H9 (cell line): Measurements from ENCODE around the gene CNTFR. TPM values are rescaled to one million over a fixed set of nuclear protein-coding genes. Genes with fewer than 3 reads are reported as not detected.

Experiments used
- DNase-seq: peaks from one replicate; pipeline ENCODE4 v3.0.0-alpha.2; 2017
- H2AFZ ChIP-seq: one replicate; pipeline ENCODE4 v1.6.1; 2013; ENCODE audit warnings: mild to moderate bottlenecking, low read length, control low read depth, moderate library complexity
- H2AK5ac ChIP-seq: 2 replicates; pipeline ENCODE4 v1.6.1; 2013; ENCODE audit warnings: low read length, control low read depth, mixed read lengths; ENCODE audit not compliant: insufficient read length
- H2BK120ac ChIP-seq: one replicate; pipeline ENCODE4 v1.6.1; 2013; ENCODE audit warnings: low read depth, mild to moderate bottlenecking, low read length, control low read depth, inconsistent platforms; ENCODE audit not compliant: poor library complexity, severe bottlenecking
- H2BK12ac ChIP-seq: 2 replicates; pipeline ENCODE4 v1.6.1; 2013; ENCODE audit warnings: low read length, control low read depth, mixed read lengths, low read depth; ENCODE audit not compliant: insufficient read length
- H2BK15ac ChIP-seq: 2 replicates; pipeline ENCODE4 v1.6.1; 2013; ENCODE audit warnings: low read depth, low read length, control low read depth
- H2BK20ac ChIP-seq: one replicate; pipeline ENCODE4 v1.6.1; 2013; ENCODE audit warnings: low read depth, mild to moderate bottlenecking, low read length, control low read depth, inconsistent platforms; ENCODE audit not compliant: poor library complexity, severe bottlenecking
- H2BK5ac ChIP-seq: 2 replicates; pipeline ENCODE4 v1.6.1; 2013; ENCODE audit warnings: low read length, control low read depth, mixed read lengths; ENCODE audit not compliant: insufficient read length
- H3K14ac ChIP-seq: 2 replicates; pipeline ENCODE4 v1.6.1; 2013; ENCODE audit warnings: low read length, control low read depth; ENCODE audit not compliant: insufficient read depth
- H3K18ac ChIP-seq: 2 replicates; pipeline ENCODE4 v1.6.1; 2013; ENCODE audit warnings: low read depth, mild to moderate bottlenecking, mixed read lengths, low read length, control low read depth; ENCODE audit not compliant: insufficient read length
- H3K23ac ChIP-seq: 2 replicates; pipeline ENCODE4 v1.6.1; 2013; ENCODE audit warnings: low read length, control low read depth, mixed read lengths, low read depth; ENCODE audit not compliant: insufficient read length
- H3K23me2 ChIP-seq: 2 replicates; pipeline ENCODE4 v1.6.1; 2013; ENCODE audit warnings: low read depth, mild to moderate bottlenecking, mixed read lengths, low read length, control low read depth; ENCODE audit not compliant: insufficient read length, poor library complexity, severe bottlenecking
- H3K27ac ChIP-seq: 2 replicates; pipeline ENCODE4 v1.5.1; 2013; ENCODE audit warnings: low read length, control low read depth, mixed read lengths, low read depth; ENCODE audit not compliant: insufficient read length
- H3K27me3 ChIP-seq: 2 replicates; pipeline ENCODE4 v1.6.1; 2013; ENCODE audit warnings: low read length, control low read depth, inconsistent platforms; ENCODE audit not compliant: insufficient read depth
- H3K4ac ChIP-seq: 2 replicates; pipeline ENCODE4 v1.6.1; 2013; ENCODE audit warnings: low read depth, mild to moderate bottlenecking, control low read depth, inconsistent platforms, low read length, moderate library complexity
- H3K4me1 ChIP-seq: 2 replicates; pipeline ENCODE4 v1.6.1; 2013; ENCODE audit warnings: low read length, control low read depth, inconsistent platforms; ENCODE audit not compliant: insufficient read depth
- H3K4me2 ChIP-seq: 2 replicates; pipeline ENCODE4 v1.6.1; 2013; ENCODE audit warnings: low read length, control low read depth, mixed read lengths; ENCODE audit not compliant: insufficient read length, insufficient read depth
- H3K56ac ChIP-seq: 2 replicates; pipeline ENCODE4 v1.6.1; 2013; ENCODE audit warnings: low read depth, mild to moderate bottlenecking, mixed read lengths, low read length, control low read depth; ENCODE audit not compliant: insufficient read length
- H3K79me1 ChIP-seq: 2 replicates; pipeline ENCODE4 v1.6.1; 2013; ENCODE audit warnings: low read depth, mild to moderate bottlenecking, moderate library complexity, low read length, control low read depth, inconsistent platforms; ENCODE audit not compliant: insufficient read depth, poor library complexity, severe bottlenecking
- H3K79me2 ChIP-seq: 2 replicates; pipeline ENCODE4 v1.6.1; 2013; ENCODE audit warnings: low read length, control low read depth, inconsistent platforms; ENCODE audit not compliant: insufficient read depth
- H3K9ac ChIP-seq: 2 replicates; pipeline ENCODE4 v1.6.1; 2013; ENCODE audit warnings: low read length, control low read depth, mixed read lengths; ENCODE audit not compliant: insufficient read length; ENCODE audit errors: extremely low read depth
- H3K9me3 ChIP-seq: one replicate; pipeline ENCODE4 v1.6.1; 2013; ENCODE audit warnings: low read depth, low read length, inconsistent platforms; ENCODE audit not compliant: control insufficient read depth
- H3T11ph ChIP-seq: one replicate; pipeline ENCODE4 v1.6.1; 2013; ENCODE audit warnings: mild to moderate bottlenecking, low read length, control low read depth, inconsistent platforms
- H4K20me1 ChIP-seq: one replicate; pipeline ENCODE4 v1.6.1; 2013; ENCODE audit not compliant: control insufficient read depth, insufficient read length, insufficient read depth
- H4K5ac ChIP-seq: 2 replicates; pipeline ENCODE4 v1.6.1; 2013; ENCODE audit warnings: low read depth, mild to moderate bottlenecking, mixed read lengths, low read length, control low read depth; ENCODE audit not compliant: insufficient read length
- H4K8ac ChIP-seq: replicated peaks from 2 replicates; pipeline ENCODE4 v1.6.1; 2013; ENCODE audit warnings: low read length, control low read depth, mixed read lengths, low read depth; ENCODE audit not compliant: insufficient read length
- H4K91ac ChIP-seq: 2 replicates; pipeline ENCODE4 v1.6.1; 2013; ENCODE audit warnings: low read depth, mild to moderate bottlenecking, moderate library complexity, mixed read lengths, low read length, control low read depth; ENCODE audit not compliant: insufficient read length
- H3K27ac Mint-ChIP-seq, 3 experiments: 2 replicates in 2 of 3; 3 replicates in 1 of 3; pipeline ENCODE4 v1.8.0; 2020 to 2021; ENCODE audit warnings: mixed read lengths in 3 of 3, mild to moderate bottlenecking in 1 of 3, moderate library complexity in 1 of 3
- H3K27me3 Mint-ChIP-seq: 2 replicates; pipeline ENCODE4 v1.8.0; 2021; ENCODE audit warnings: low read depth, mild to moderate bottlenecking, moderate library complexity, mixed read lengths
- H3K36me3 Mint-ChIP-seq, 3 experiments: 2 replicates in 2 of 3; 3 replicates in 1 of 3; pipeline ENCODE4 v1.8.0; 2020 to 2021; ENCODE audit warnings: low read depth in 3 of 3, mixed read lengths in 3 of 3; ENCODE audit not compliant: insufficient read depth in 1 of 3
- H3K4me1 Mint-ChIP-seq, 2 experiments: 2 replicates each; pipeline ENCODE4 v1.8.0; 2020; ENCODE audit warnings: mixed read lengths in 2 of 2
- H3K4me3 Mint-ChIP-seq, 2 experiments: 2 replicates in 1 of 2; 3 replicates in 1 of 2; pipeline ENCODE4 v1.8.0; 2020 to 2021; ENCODE audit warnings: mild to moderate bottlenecking in 2 of 2, mixed read lengths in 2 of 2, moderate library complexity in 1 of 2
- H3K9me3 Mint-ChIP-seq, 2 experiments: 2 replicates in 1 of 2; 3 replicates in 1 of 2; pipeline ENCODE4 v1.8.0; 2020; ENCODE audit warnings: mild to moderate bottlenecking in 2 of 2, mixed read lengths in 2 of 2, moderate library complexity in 1 of 2
- CTCF ChIP-seq: fragments of 200-600 bp; sonication (generic); conservative IDR thresholded peaks from 3 replicates; pipeline ENCODE4 v1.8.0; 2021; ENCODE audit warnings: antibody characterized with exemption, mild to moderate bottlenecking
- WGBS: extraction: QIAGEN DNeasy Blood & Tissue Kit; methylation state at CpG from one replicate; pipeline ENCODE4 v1.1.7; 2013; ENCODE audit warnings: missing lambda C conversion rate, low lambda C conversion rate, mixed read lengths; ENCODE audit not compliant: insufficient read length; ENCODE audit errors: extremely low coverage; 5-methylcytosine and 5-hydroxymethylcytosine counted together
- total RNA-seq: library from RNA; stranded (reverse); gene quantifications from 2 replicates; pipeline ENCODE4 v1.2.1, GENCODE V29; 2021

CNTFR gene
- total RNA-seq, 1 experiment from 2014 or later, result 0.55 TPM

GRCh38 chr9:34559624-34560455 is 29.7 kb downstream of the CNTFR start:
- TF ChIP-seq CTCF, result no peak
- H2BK15ac ChIP-seq, result no peak overlapping the region
- no peak overlapping the region for H2AK5ac ChIP-seq
- no peak overlapping the region for H3K56ac ChIP-seq
- no peaks in the 10 kb centered on the region for H3K9me3 ChIP-seq
- Mint-ChIP-seq H3K9me3 (peaks cover 0 to 2% of the 10 kb centered on the region in 2 experiments; a peak in 1 of 5 replicates), H3K4me1 (peaks cover 33 to 35% of the 10 kb centered on the region in 2 experiments), H3K27me3 (peaks cover 25% of the 10 kb centered on the region), H3K36me3 (no peaks in the 10 kb centered on the region), H3K27ac (peak overlapping the region in 1 of 3 experiments; percentile 17; a peak in 2 of 7 replicates), H3K4me3 (peak overlapping the region in 1 of 2 experiments; percentile 30; a peak in 2 of 5 replicates)
- no peak overlapping the region for H3K4ac ChIP-seq
- H4K5ac ChIP-seq, result no peak overlapping the region
- no peak overlapping the region for H2BK12ac ChIP-seq
- H3K18ac ChIP-seq, result no peak overlapping the region
- no peak overlapping the region for H2AFZ ChIP-seq
- no peak overlapping the region for H2BK20ac ChIP-seq
- no peaks in the 10 kb centered on the region for H3K79me1 ChIP-seq
- DNase-seq, result no peak
- no peak overlapping the region for H3K9ac ChIP-seq
- no peak overlapping the region for H4K91ac ChIP-seq
- no peak overlapping the region for H3K23ac ChIP-seq
- no peaks in the 10 kb centered on the region for H3K79me2 ChIP-seq
- WGBS, result no CpG with 5 or more reads among the region's 21 CpGs
- no peak overlapping the region for H3K27ac ChIP-seq
- H2BK120ac ChIP-seq, result no peak overlapping the region
- no peaks in the 10 kb centered on the region for H4K20me1 ChIP-seq
- no peak overlapping the region for H3K4me2 ChIP-seq
- no peaks in the 10 kb centered on the region for H3K23me2 ChIP-seq
- H3K14ac ChIP-seq, result peak overlapping the region; percentile 17; the same call in 1 of the 2 replicates
- peaks cover 13% of the 10 kb centered on the region; the same call in 1 of the 2 replicates for H3K4me1 ChIP-seq
- H3T11ph ChIP-seq, result no peak overlapping the region
- no peak overlapping the region for H4K8ac ChIP-seq
- no peak overlapping the region for H2BK5ac ChIP-seq
- no peaks in the 10 kb centered on the region for H3K27me3 ChIP-seq
